ENCODE measurements around the gene P2RX6.
"Not testable (repeated sequence)": the region's sequence is repeated elsewhere in the genome, so short reads cannot be mapped to it uniquely, and the experiment has no call there.

- TF ChIP-seq CTCF (IDR thresholded peaks at IDR 0.05; ENCODE audit: extremely low read depth in 1 of 2, insufficient read depth in 1 of 2, low read depth in 1 of 2, low read length in 2 of 2); EZH2 (IDR thresholded peaks at IDR 0.05; ENCODE audit: borderline replicate concordance, low read depth, low read length, severe bottlenecking); POLR2AphosphoS5 (IDR thresholded peaks at IDR 0.05; ENCODE audit: insufficient read depth, low read depth, low read length); POLR2A (IDR thresholded peaks at IDR 0.05; ENCODE audit: low read depth, low read length); GATA2 (IDR thresholded peaks at IDR 0.05; ENCODE audit: insufficient read depth, insufficient read length, low read depth, low read length): not testable (repeated sequence)
- TF ChIP-seq, protein P1, sequence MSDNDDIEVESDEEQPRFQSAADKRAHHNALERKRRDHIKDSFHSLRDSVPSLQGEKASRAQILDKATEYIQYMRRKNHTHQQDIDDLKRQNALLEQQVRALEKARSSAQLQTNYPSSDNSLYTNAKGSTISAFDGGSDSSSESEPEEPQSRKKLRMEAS (IDR thresholded peaks at IDR 0.05; ENCODE audit: insufficient read depth, insufficient read length), result not testable (repeated sequence)
These were observed 45.4 kb downstream of the P2RX6 start for GRCh38 chr22:21060363-21060762.

Data from endothelial cell of umbilical vein (primary cell).